K562 (cell line): ENCODE measurements around the gene TINAGL1. TPM values are rescaled to one million over a fixed set of nuclear protein-coding genes. Genes with fewer than 3 reads are reported as not detected.

Source experiments
- EP300 ChIP-seq: IDR thresholded peaks from 2 replicates; pipeline ENCODE4 v1.6.1; 2012; ENCODE audit warnings: low read length, improper control_type of control experiment
- FOXA3 ChIP-seq, 2 experiments: fragments of 450-650 bp in 1 of 2; sonication (generic) in 1 of 2; formaldehyde crosslinking; IDR thresholded peaks in 1 of 2; conservative IDR thresholded peaks in 1 of 2; 2 replicates each; pipeline versions ENCODE4 v1.4.0 to v1.8.0; 2020 to 2022; ENCODE audit warnings: mild to moderate bottlenecking in 2 of 2, missing genetic modification reagents in 1 of 2
- MAZ ChIP-seq, 2 experiments: fragments of 450-650 bp in 1 of 2; sonication (generic) in 1 of 2; formaldehyde crosslinking; IDR thresholded peaks in 1 of 2; conservative IDR thresholded peaks in 1 of 2; 2 replicates each; pipeline versions ENCODE4 v1.4.0 to v1.5.0; 2020; ENCODE audit warnings: mild to moderate bottlenecking in 1 of 2, missing genetic modification reagents in 1 of 2
- NFIC ChIP-seq: fragments of 450-650 bp; IDR thresholded peaks from 2 replicates; pipeline ENCODE4 v1.6.1; 2017; ENCODE audit warnings: mild to moderate bottlenecking, inconsistent platforms
- NRF1 ChIP-seq, 2 experiments: fragments of 450-650 bp; IDR thresholded peaks in 1 of 2; conservative IDR thresholded peaks in 1 of 2; 2 replicates each; pipeline ENCODE4 v1.6.1; 2014; ENCODE audit warnings: mild to moderate bottlenecking in 2 of 2
- RB1 ChIP-seq: fragments of 450-650 bp; IDR thresholded peaks from 2 replicates; pipeline ENCODE4 v1.6.1; 2017; ENCODE audit warnings: low read depth, mild to moderate bottlenecking
- RCOR1 ChIP-seq, 2 experiments: IDR thresholded peaks; 2 replicates each; pipeline ENCODE4 v1.6.1; 2012; ENCODE audit warnings: low read depth in 2 of 2, low read length in 2 of 2, borderline replicate concordance in 1 of 2, improper control_type of control experiment in 1 of 2
- SMAD3 ChIP-seq: fragments of 450-650 bp; formaldehyde crosslinking; conservative IDR thresholded peaks from 2 replicates; pipeline ENCODE4 v1.4.0; 2020; ENCODE audit warnings: mild to moderate bottlenecking
- TCF7L2 ChIP-seq: fragments of 150-350 bp; IDR thresholded peaks from 2 replicates; pipeline ENCODE4 v1.6.1; 2016; ENCODE audit warnings: low read depth, mild to moderate bottlenecking, low read length, moderate library complexity
- TGIF2 ChIP-seq: sonication (generic); formaldehyde crosslinking; IDR thresholded peaks from 2 replicates; pipeline ENCODE4 v1.8.1; 2022; ENCODE audit warnings: mild to moderate bottlenecking, missing genetic modification reagents, moderate library complexity
- ZNF354B ChIP-seq: fragments of 250-450 bp; sonication (Bioruptor Pico); IDR thresholded peaks from 2 replicates; pipeline ENCODE4 v1.4.0; 2020
- polyA plus RNA-seq, 8 experiments: library from polyadenylated mRNA; depleted of rRNA in 4 of 8; stranded (reverse) in 5 of 8; unstranded in 3 of 8; fragments of >200 nt; fragmentation: Nextera tagmentation in 2 of 8; fragmentation: Illumina TruSeq in 1 of 8; extraction: Ambion mirVana in 2 of 8; extraction: Trizol in 1 of 8; gene quantifications; 2 replicates each; pipeline versions ENCODE4 v1.2.1 to v1.2.3, GENCODE V29; 2011 to 2014; ENCODE audit warnings: inconsistent platforms in 1 of 8, missing spikeins in 1 of 8
- total RNA-seq, 7 experiments: library from RNA; depleted of rRNA in 6 of 7; stranded (reverse); fragments of >200 nt in 6 of 7; fragmentation: Illumina TruSeq in 2 of 7; extraction: Trizol in 2 of 7; gene quantifications; 2 replicates each; pipeline versions ENCODE4 v1.2.1 to v1.2.3, GENCODE V29; 2011 to 2021; ENCODE audit warnings: low replicate concordance in 1 of 7
- TF ChIP-seq, protein P1 (sequence below): sonication (generic); formaldehyde crosslinking; IDR thresholded peaks from 2 replicates; pipeline ENCODE4 v1.8.0; 2022; ENCODE audit warnings: missing genetic modification reagents, mild to moderate bottlenecking, moderate library complexity, borderline replicate concordance
- TF ChIP-seq, protein P2 (sequence below), 2 experiments: fragments of 450-650 bp in 1 of 2; sonication (generic) in 1 of 2; formaldehyde crosslinking in 1 of 2; IDR thresholded peaks; 2 replicates each; pipeline versions ENCODE4 v1.7.1 to v1.9.0; 2016 to 2022; ENCODE audit warnings: inconsistent platforms in 1 of 2, mild to moderate bottlenecking in 1 of 2, missing genetic modification reagents in 1 of 2
- TF ChIP-seq, protein P3 (sequence below): fragments of 200-800 bp; sonication (Bioruptor generic); IDR thresholded peaks from 2 replicates; pipeline ENCODE4 v1.6.1; 2017; ENCODE audit warnings: missing genetic modification characterization, missing compliant biosample characterization

Gene TINAGL1
- total and polyA plus RNA-seq, 9 of the 15 experiments (the other 6 are each of a cell fraction or from before 2014, with no cell fraction given), result 0.04 to 1.2 (median 0.07) TPM; not detected in 4

DNA sequence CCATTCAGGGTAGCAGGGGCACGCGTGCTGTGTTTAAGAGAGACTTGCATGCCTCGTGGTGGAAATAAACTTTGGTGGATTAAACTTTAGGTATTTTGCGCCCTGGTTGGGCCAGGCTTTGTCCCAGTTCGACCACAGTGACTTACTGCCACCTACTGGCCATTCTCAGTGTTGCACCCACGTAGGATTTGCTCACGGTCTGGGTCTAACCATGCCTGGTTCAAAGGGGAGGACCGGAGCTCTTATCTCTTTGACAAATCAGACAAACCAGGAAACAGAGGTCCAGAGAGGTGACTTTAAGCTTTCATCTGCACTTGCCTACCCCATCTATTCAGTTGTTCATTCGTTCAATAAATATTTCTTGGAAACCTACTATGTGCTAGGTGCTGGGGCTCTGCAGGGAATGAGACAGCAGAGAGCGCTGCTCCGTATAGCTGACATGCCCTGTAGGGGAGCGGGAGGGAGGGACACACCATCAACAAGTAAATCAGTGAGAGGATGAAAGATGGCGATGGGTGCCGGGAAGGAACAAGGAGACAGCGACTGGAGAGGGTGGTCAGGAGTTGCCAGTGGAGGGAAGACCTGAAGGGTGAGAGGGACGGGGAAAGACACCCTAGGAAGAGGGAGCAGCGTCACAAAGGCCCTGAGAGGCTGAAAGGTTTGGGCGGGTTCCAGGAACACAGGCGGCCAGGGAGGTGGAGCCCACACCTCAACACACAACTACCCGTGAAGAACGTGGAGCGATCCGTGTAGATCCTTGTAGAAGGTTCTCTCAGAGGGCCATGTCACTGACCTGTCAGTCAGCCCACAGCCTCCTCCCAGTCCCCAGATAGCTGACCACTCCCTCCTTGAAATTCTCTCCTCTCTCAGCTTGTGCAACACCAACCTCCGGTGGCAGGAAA, 27.2 kb upstream of the TINAGL1 start (continued):
- TF ChIP-seq, protein P1, sequence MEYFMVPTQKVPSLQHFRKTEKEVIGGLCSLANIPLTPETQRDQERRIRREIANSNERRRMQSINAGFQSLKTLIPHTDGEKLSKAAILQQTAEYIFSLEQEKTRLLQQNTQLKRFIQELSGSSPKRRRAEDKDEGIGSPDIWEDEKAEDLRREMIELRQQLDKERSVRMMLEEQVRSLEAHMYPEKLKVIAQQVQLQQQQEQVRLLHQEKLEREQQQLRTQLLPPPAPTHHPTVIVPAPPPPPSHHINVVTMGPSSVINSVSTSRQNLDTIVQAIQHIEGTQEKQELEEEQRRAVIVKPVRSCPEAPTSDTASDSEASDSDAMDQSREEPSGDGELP (CRISPR knock-in tag), result no peak
- TF ChIP-seq NFIC (peak; percentile 40), RCOR1 (IDR thresholded peaks at IDR 0.05; ENCODE audit: borderline replicate concordance in 1 of 2, low read depth in 2 of 2, low read length in 2 of 2) (0 out of 4 replicates have a peak, but pooled peaks of 1 of the 2 experiments have one; percentile 4), TGIF2 (no peak), TCF7L2 (peak; percentile 48; the same call in 1 of the 2 replicates), NRF1 (conservative IDR thresholded peaks at IDR 0.05 in 1 of 2, IDR thresholded peaks at IDR 0.05 in 1 of 2) (peak in 1 of 2 experiments; percentile 9; a peak in 1 of 4 replicates), FOXA3 (CRISPR knock-in tag; conservative IDR thresholded peaks at IDR 0.05 in 1 of 2, IDR thresholded peaks at IDR 0.05 in 1 of 2) (0 out of 4 replicates have a peak, but pooled peaks of 1 of the 2 experiments have one; percentile 33), EP300 (no peak), ZNF354B (CRISPR knock-in tag) (0 out of 2 replicates have a peak, but pooled peaks have one; percentile 50), RB1 (peak; percentile 43; the same call in 1 of the 2 replicates), MAZ (CRISPR knock-in tag; conservative IDR thresholded peaks at IDR 0.05 in 1 of 2, IDR thresholded peaks at IDR 0.05 in 1 of 2) (peak in 1 of 2 experiments; percentile 63; a peak in 2 of 4 replicates), SMAD3 (CRISPR knock-in tag) (no peak; the same call in 1 of the 2 replicates)
- TF ChIP-seq, protein P2, sequence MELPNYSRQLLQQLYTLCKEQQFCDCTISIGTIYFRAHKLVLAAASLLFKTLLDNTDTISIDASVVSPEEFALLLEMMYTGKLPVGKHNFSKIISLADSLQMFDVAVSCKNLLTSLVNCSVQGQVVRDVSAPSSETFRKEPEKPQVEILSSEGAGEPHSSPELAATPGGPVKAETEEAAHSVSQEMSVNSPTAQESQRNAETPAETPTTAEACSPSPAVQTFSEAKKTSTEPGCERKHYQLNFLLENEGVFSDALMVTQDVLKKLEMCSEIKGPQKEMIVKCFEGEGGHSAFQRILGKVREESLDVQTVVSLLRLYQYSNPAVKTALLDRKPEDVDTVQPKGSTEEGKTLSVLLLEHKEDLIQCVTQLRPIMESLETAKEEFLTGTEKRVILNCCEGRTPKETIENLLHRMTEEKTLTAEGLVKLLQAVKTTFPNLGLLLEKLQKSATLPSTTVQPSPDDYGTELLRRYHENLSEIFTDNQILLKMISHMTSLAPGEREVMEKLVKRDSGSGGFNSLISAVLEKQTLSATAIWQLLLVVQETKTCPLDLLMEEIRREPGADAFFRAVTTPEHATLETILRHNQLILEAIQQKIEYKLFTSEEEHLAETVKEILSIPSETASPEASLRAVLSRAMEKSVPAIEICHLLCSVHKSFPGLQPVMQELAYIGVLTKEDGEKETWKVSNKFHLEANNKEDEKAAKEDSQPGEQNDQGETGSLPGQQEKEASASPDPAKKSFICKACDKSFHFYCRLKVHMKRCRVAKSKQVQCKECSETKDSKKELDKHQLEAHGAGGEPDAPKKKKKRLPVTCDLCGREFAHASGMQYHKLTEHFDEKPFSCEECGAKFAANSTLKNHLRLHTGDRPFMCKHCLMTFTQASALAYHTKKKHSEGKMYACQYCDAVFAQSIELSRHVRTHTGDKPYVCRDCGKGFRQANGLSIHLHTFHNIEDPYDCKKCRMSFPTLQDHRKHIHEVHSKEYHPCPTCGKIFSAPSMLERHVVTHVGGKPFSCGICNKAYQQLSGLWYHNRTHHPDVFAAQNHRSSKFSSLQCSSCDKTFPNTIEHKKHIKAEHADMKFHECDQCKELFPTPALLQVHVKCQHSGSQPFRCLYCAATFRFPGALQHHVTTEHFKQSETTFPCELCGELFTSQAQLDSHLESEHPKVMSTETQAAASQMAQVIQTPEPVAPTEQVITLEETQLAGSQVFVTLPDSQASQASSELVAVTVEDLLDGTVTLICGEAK (IDR thresholded peaks at IDR 0.05), result peak; percentile 24
- TF ChIP-seq, protein P2 (CRISPR knock-in tag; IDR thresholded peaks at IDR 0.05), result no peak
- TF ChIP-seq, protein P3, sequence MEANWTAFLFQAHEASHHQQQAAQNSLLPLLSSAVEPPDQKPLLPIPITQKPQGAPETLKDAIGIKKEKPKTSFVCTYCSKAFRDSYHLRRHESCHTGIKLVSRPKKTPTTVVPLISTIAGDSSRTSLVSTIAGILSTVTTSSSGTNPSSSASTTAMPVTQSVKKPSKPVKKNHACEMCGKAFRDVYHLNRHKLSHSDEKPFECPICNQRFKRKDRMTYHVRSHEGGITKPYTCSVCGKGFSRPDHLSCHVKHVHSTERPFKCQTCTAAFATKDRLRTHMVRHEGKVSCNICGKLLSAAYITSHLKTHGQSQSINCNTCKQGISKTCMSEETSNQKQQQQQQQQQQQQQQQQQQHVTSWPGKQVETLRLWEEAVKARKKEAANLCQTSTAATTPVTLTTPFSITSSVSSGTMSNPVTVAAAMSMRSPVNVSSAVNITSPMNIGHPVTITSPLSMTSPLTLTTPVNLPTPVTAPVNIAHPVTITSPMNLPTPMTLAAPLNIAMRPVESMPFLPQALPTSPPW (CRISPR knock-in tag), result peak; percentile 59; the same call in 1 of the 2 replicates
